IMR-90 (cell line): Measurements from ENCODE around the gene SRP9. TPM values are rescaled to one million over a fixed set of nuclear protein-coding genes. Genes with fewer than 3 reads are reported as not detected.

Experiments used
- ATAC-seq: fragments of 200-7000 bp; cut with Tn5 transposase; 2 replicates; pipeline ENCODE4 v1.9.1; 2020; ENCODE audit warnings: low read depth, mild to moderate bottlenecking, moderate library complexity
- BruUV-seq: library from RNA; stranded (reverse); fragments of 400-500 nt; replicated peaks from 2 replicates; lab custom pipeline; 2021; lab: Mats Ljungman, UMichigan
- CTCF ChIA-PET: fragments of 300-600 bp; formaldehyde crosslinking; extraction: SDS; loops from one replicate; lab custom pipeline; 2021; ENCODE audit warnings: antibody characterized with exemption; lab: Yijun Ruan, JAX
- POLR2A ChIA-PET: fragments of 300-600 bp; sonication (Branson Sonifier 250); formaldehyde crosslinking; loops from one replicate; lab custom pipeline; 2022; ENCODE audit warnings: antibody characterized with exemption; ENCODE audit not compliant: unreplicated experiment; lab: Charles Lee
- DNase-seq: peaks from one replicate; pipeline ENCODE4 v3.0.0; 2013
- H2AFZ ChIP-seq: replicated peaks from 2 replicates; pipeline ENCODE3; 2013; ENCODE audit warnings: low read length, mild to moderate bottlenecking; ENCODE audit not compliant: poor library complexity
- H2AK5ac ChIP-seq: 2 replicates; pipeline ENCODE4 v1.6.1; 2013; ENCODE audit warnings: low read depth, low read length, inconsistent platforms
- H2AK9ac ChIP-seq: replicated peaks from 2 replicates; pipeline ENCODE3; 2013; ENCODE audit warnings: mild to moderate bottlenecking, low read depth, low read length, moderate library complexity; ENCODE audit not compliant: poor library complexity
- H2BK120ac ChIP-seq: 2 replicates; pipeline ENCODE4 v1.6.1; 2013; ENCODE audit warnings: low read depth, low read length, inconsistent platforms
- H2BK15ac ChIP-seq: 3 replicates; pipeline ENCODE4 v1.6.1; 2013; ENCODE audit warnings: low read depth, low read length, inconsistent platforms
- H2BK20ac ChIP-seq: 2 replicates; pipeline ENCODE4 v1.6.1; 2013; ENCODE audit warnings: low read depth, mild to moderate bottlenecking, inconsistent platforms, low read length, moderate library complexity
- H2BK5ac ChIP-seq: 2 replicates; pipeline ENCODE4 v1.6.1; 2013; ENCODE audit warnings: mild to moderate bottlenecking, low read depth, low read length, inconsistent platforms; ENCODE audit not compliant: poor library complexity, severe bottlenecking
- H3K14ac ChIP-seq: replicated peaks from 2 replicates; pipeline ENCODE4 v1.6.1; 2013; ENCODE audit warnings: low read depth, low read length, inconsistent platforms
- H3K18ac ChIP-seq: 2 replicates; pipeline ENCODE4 v1.6.1; 2013; ENCODE audit warnings: low read depth, low read length, control low read depth
- H3K23ac ChIP-seq: 2 replicates; pipeline ENCODE4 v1.6.1; 2013; ENCODE audit warnings: low read depth, low read length, inconsistent platforms
- H3K27ac ChIP-seq: 2 replicates; pipeline ENCODE4 v1.5.1; 2013; ENCODE audit warnings: mild to moderate bottlenecking, control low read depth, low read length; ENCODE audit not compliant: insufficient read depth
- H3K27me3 ChIP-seq: 2 replicates; pipeline ENCODE4 v1.6.1; 2013; ENCODE audit warnings: low read length; ENCODE audit not compliant: control insufficient read depth, insufficient read depth
- H3K36me3 ChIP-seq: 2 replicates; pipeline ENCODE4 v1.6.1; 2013; ENCODE audit warnings: low read length, mixed read lengths; ENCODE audit not compliant: control insufficient read depth, insufficient read depth
- H3K4ac ChIP-seq: 2 replicates; pipeline ENCODE4 v1.6.1; 2013; ENCODE audit warnings: low read depth, low read length, inconsistent platforms
- H3K4me1 ChIP-seq: 2 replicates; pipeline ENCODE4 v1.6.1; 2013; ENCODE audit warnings: low read length, mixed read lengths; ENCODE audit not compliant: control insufficient read depth, insufficient read depth
- H3K4me2 ChIP-seq: 2 replicates; pipeline ENCODE4 v1.6.1; 2013; ENCODE audit warnings: low read depth, mild to moderate bottlenecking, control low read depth, low read length, moderate library complexity
- H3K4me3 ChIP-seq: 2 replicates; pipeline ENCODE4 v1.5.1; 2013; ENCODE audit warnings: low read depth, mild to moderate bottlenecking, control low read depth, low read length, moderate library complexity; ENCODE audit not compliant: insufficient read depth
- H3K56ac ChIP-seq: 2 replicates; pipeline ENCODE4 v1.6.1; 2013; ENCODE audit warnings: low read length, inconsistent platforms; ENCODE audit not compliant: insufficient read depth; ENCODE audit errors: extremely low read depth
- H3K79me1 ChIP-seq, 2 experiments: 2 replicates each; pipeline ENCODE4 v1.6.1; 2013; ENCODE audit warnings: low read length in 2 of 2, inconsistent platforms in 1 of 2, low read depth in 1 of 2
- H3K9ac ChIP-seq: 2 replicates; pipeline ENCODE4 v1.6.1; 2013; ENCODE audit warnings: low read depth, low read length, control low read depth
- H3K9me1 ChIP-seq: 2 replicates; pipeline ENCODE4 v1.6.1; 2013; ENCODE audit warnings: low read length, inconsistent platforms; ENCODE audit not compliant: insufficient read depth
- H3K9me3 ChIP-seq: 2 replicates; pipeline ENCODE4 v1.6.1; 2013; ENCODE audit warnings: low read length; ENCODE audit not compliant: control insufficient read depth, insufficient read depth
- H4K20me1 ChIP-seq: 2 replicates; pipeline ENCODE4 v1.6.1; 2013; ENCODE audit warnings: low read length, inconsistent platforms; ENCODE audit not compliant: insufficient read depth
- H4K5ac ChIP-seq: 2 replicates; pipeline ENCODE4 v1.6.1; 2013; ENCODE audit warnings: mild to moderate bottlenecking, low read depth, low read length, control low read depth
- H4K8ac ChIP-seq, 2 experiments: 2 replicates each; pipeline ENCODE4 v1.6.1; 2013; ENCODE audit warnings: low read depth in 2 of 2, low read length in 2 of 2, control low read depth in 1 of 2, inconsistent platforms in 1 of 2
- H4K91ac ChIP-seq: 2 replicates; pipeline ENCODE4 v1.6.1; 2013; ENCODE audit warnings: low read depth, low read length, inconsistent platforms; ENCODE audit not compliant: insufficient read depth
- BHLHE40 ChIP-seq: fragments of 150-350 bp; IDR thresholded peaks from 2 replicates; pipeline ENCODE4 v1.6.1; 2016; ENCODE audit warnings: mild to moderate bottlenecking, low read depth, low read length
- CEBPB ChIP-seq: IDR thresholded peaks from 2 replicates; pipeline ENCODE4 v1.6.1; 2012; ENCODE audit warnings: low read depth, low read length, improper control_type of control experiment
- CHD1 ChIP-seq: IDR thresholded peaks from 2 replicates; pipeline ENCODE4 v1.6.1; 2012; ENCODE audit warnings: low read depth, low read length, improper control_type of control experiment
- FOS ChIP-seq: fragments of 150-350 bp; IDR thresholded peaks from 2 replicates; pipeline ENCODE4 v1.6.1; 2016; ENCODE audit warnings: low read depth, low read length
- MAFK ChIP-seq: IDR thresholded peaks from 2 replicates; pipeline ENCODE4 v1.6.1; 2012; ENCODE audit warnings: low read depth, low read length, improper control_type of control experiment
- MAZ ChIP-seq: IDR thresholded peaks from 2 replicates; pipeline ENCODE4 v1.6.1; 2012; ENCODE audit warnings: low read depth, mild to moderate bottlenecking, low read length, improper control_type of control experiment, moderate library complexity, borderline replicate concordance
- MXI1 ChIP-seq: IDR thresholded peaks from 2 replicates; pipeline ENCODE4 v1.6.1; 2012; ENCODE audit warnings: low read depth, mild to moderate bottlenecking, low read length, moderate library complexity, borderline replicate concordance
- POLR2A ChIP-seq: IDR thresholded peaks from 2 replicates; pipeline ENCODE4 v1.6.1; 2012; ENCODE audit warnings: mild to moderate bottlenecking, low read depth, low read length
- RAD21 ChIP-seq: IDR thresholded peaks from 2 replicates; pipeline ENCODE4 v1.6.1; 2012; ENCODE audit warnings: low read length, improper control_type of control experiment
- RCOR1 ChIP-seq: IDR thresholded peaks from 2 replicates; pipeline ENCODE4 v1.6.1; 2012; ENCODE audit warnings: mild to moderate bottlenecking, low read length, improper control_type of control experiment; ENCODE audit not compliant: insufficient replicate concordance
- RFX5 ChIP-seq: IDR thresholded peaks from 2 replicates; pipeline ENCODE4 v1.8.0; 2012; ENCODE audit warnings: low read depth, mild to moderate bottlenecking, low read length, moderate library complexity
- SMC3 ChIP-seq: fragments of 150-350 bp; IDR thresholded peaks from 2 replicates; pipeline ENCODE4 v1.6.1; 2016; ENCODE audit warnings: low read depth, mild to moderate bottlenecking, antibody characterized with exemption, low read length, moderate library complexity
- WGBS, 2 experiments: methylation state at CpG; one replicate each; pipeline versions ENCODE4 v1.1.5 to v1.1.7; 2013; ENCODE audit warnings: missing lambda C conversion rate in 2 of 2; ENCODE audit not compliant: insufficient read length in 1 of 2; ENCODE audit errors: extremely low coverage in 2 of 2; 5-methylcytosine and 5-hydroxymethylcytosine counted together
- dilution Hi-C: fragments of 300-500 bp; cut with HindIII; formaldehyde crosslinking; loops from one replicate; pipeline ENCODE4 v1.14.3; 2018; ENCODE audit warnings: low sequenced_read_pairs; ENCODE audit not compliant: unreplicated experiment
- in situ Hi-C: fragments of 300-500 bp; cut with MboI; formaldehyde crosslinking; loops from 3 replicates; pipeline ENCODE4 v1.14.3; 2019; ENCODE audit warnings: low sequenced_read_pairs, inconsistent platforms, mixed read lengths
- intact Hi-C: fragments of 100-400 bp; cut with micrococcal nuclease; formaldehyde crosslinking; loops from 2 replicates; pipeline ENCODE4 v1.10.0; 2022
- polyA plus RNA-seq, 3 experiments: library from polyadenylated mRNA; depleted of rRNA; stranded (reverse); fragments of >200 nt; gene quantifications; 2 replicates each; pipeline ENCODE4 v1.2.3, GENCODE V29; 2012; ENCODE audit warnings: low replicate concordance in 1 of 3
- total RNA-seq: library from RNA; depleted of rRNA; stranded (reverse); fragments of >200 nt; gene quantifications from 2 replicates; pipeline ENCODE4 v1.2.3, GENCODE V29; 2012
- TF ChIP-seq, protein P1 (sequence below): conservative IDR thresholded peaks from 2 replicates; pipeline ENCODE4 v1.5.1; 2012; ENCODE audit warnings: mild to moderate bottlenecking, low read depth, low read length, improper control_type of control experiment
- TF ChIP-seq, protein P2 (sequence below): fragments of 150-350 bp; IDR thresholded peaks from 2 replicates; pipeline ENCODE4 v1.6.1; 2017; ENCODE audit warnings: mild to moderate bottlenecking, antibody characterized with exemption, low read length, low read depth
- TF ChIP-seq, protein P3 (sequence below): fragments of 150-350 bp; IDR thresholded peaks from 2 replicates; pipeline ENCODE4 v1.6.1; 2016; ENCODE audit warnings: low read depth, mild to moderate bottlenecking, low read length, moderate library complexity, borderline replicate concordance

The SRP9 gene
- total and polyA plus RNA-seq, 2 of the 4 experiments (the other 2 are of a cell fraction), result 230 to 295 TPM

DNA sequence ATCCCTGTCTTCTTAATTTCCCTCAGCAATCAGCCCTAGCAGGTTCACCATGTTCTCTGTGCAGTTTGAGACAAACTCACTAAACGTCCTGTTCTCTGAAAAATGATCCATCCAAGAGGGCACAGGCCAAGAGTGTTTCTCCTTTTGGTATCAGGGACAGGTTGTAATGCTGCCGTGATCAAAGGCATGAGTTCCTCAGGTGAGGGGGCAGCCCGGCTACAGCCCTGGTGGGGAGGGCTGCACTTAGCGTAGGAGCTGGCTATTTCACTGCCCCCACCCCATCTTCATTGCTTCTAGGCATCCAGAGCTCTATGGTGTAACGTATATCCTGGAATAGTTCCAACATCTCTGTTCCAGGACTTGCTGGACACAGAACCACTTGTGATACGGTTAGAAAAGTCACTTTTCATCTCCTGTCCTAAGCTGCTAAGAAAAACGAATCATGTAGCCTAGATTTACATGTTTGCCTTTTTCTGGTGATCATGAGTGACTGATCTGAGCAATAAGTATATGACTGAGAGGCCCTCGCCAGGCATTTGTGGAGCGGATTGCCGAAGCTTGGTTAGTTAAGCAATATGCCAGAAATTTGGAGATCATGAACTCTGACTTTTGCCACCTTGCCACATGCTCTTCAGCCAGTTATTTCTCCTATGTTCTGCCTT lies 41.1 kb upstream of the SRP9 start:
- H2AK9ac ChIP-seq, result peak overlapping the region; percentile 43
- H2BK15ac ChIP-seq, result peak overlapping the region; percentile 22; the same call in 2 of the 3 replicates
- ChIA-PET CTCF (interaction anchor here (0.6 to 1.4 kb wide), 3 partner anchors 10 to 262 kb away, joined by 4 to 5 read pairs (median 4); no protein-coding TSS in a partner anchor), POLR2A (no interaction called here)
- DNase-seq (no peak), ATAC-seq (peak; percentile 22)
- peak overlapping the region; percentile 79 for H4K91ac ChIP-seq
- H4K20me1 ChIP-seq, result no peaks in the 10 kb centered on the region
- peak overlapping the region; percentile 61 for H3K27ac ChIP-seq
- peak overlapping the region; percentile 12; the same call in 1 of the 2 replicates for H3K56ac ChIP-seq
- H3K36me3 ChIP-seq, result no peaks in the 10 kb centered on the region
- H4K5ac ChIP-seq, result no peak overlapping the region
- intact Hi-C loops, result no loop called here
- H3K4ac ChIP-seq, result peak overlapping the region; percentile 78
- no peak overlapping the region for H3K4me3 ChIP-seq
- H4K8ac ChIP-seq, result peak overlapping the region; percentile 19 to 50; a peak in 3 of 4 replicates
- H3K9me3 ChIP-seq, result no peaks in the 10 kb centered on the region
- H3K27me3 ChIP-seq, result no peaks in the 10 kb centered on the region
- peak overlapping the region; percentile 82 for H2BK120ac ChIP-seq
- no CpG with 5 or more reads among the region's 10 CpGs for WGBS, 2 experiments
- peak overlapping the region; percentile 39; the same call in 1 of the 2 replicates for H3K4me2 ChIP-seq
- peak overlapping the region; percentile 18 for H3K18ac ChIP-seq
- peak overlapping the region; percentile 61 for H3K23ac ChIP-seq
- peak overlapping the region; percentile 63 for H3K14ac ChIP-seq
- in situ Hi-C loops, result no loop called here
- peak overlapping the region; percentile 81 for H2BK20ac ChIP-seq
- peaks cover 4% of the 10 kb centered on the region for H3K9me1 ChIP-seq
- dilution Hi-C loops, result no loop called here
- H2BK5ac ChIP-seq, result peak overlapping the region; percentile 55
- no TSS peak for BruUV-seq
- H3K9ac ChIP-seq, result peak overlapping the region; percentile 10; the same call in 1 of the 2 replicates
- H3K4me1 ChIP-seq, result peaks cover 13% of the 10 kb centered on the region
- peak overlapping the region; percentile 18 for H2AFZ ChIP-seq
- peak overlapping the region; percentile 63 for H2AK5ac ChIP-seq
- H3K79me1 ChIP-seq, result no peaks in the 10 kb centered on the region
- no peak for TF ChIP-seq FOS
- TF ChIP-seq MAFK, result no peak
- TF ChIP-seq, protein P1, sequence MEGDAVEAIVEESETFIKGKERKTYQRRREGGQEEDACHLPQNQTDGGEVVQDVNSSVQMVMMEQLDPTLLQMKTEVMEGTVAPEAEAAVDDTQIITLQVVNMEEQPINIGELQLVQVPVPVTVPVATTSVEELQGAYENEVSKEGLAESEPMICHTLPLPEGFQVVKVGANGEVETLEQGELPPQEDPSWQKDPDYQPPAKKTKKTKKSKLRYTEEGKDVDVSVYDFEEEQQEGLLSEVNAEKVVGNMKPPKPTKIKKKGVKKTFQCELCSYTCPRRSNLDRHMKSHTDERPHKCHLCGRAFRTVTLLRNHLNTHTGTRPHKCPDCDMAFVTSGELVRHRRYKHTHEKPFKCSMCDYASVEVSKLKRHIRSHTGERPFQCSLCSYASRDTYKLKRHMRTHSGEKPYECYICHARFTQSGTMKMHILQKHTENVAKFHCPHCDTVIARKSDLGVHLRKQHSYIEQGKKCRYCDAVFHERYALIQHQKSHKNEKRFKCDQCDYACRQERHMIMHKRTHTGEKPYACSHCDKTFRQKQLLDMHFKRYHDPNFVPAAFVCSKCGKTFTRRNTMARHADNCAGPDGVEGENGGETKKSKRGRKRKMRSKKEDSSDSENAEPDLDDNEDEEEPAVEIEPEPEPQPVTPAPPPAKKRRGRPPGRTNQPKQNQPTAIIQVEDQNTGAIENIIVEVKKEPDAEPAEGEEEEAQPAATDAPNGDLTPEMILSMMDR, result no peak
- no peak for TF ChIP-seq SMC3
- TF ChIP-seq, protein P2, sequence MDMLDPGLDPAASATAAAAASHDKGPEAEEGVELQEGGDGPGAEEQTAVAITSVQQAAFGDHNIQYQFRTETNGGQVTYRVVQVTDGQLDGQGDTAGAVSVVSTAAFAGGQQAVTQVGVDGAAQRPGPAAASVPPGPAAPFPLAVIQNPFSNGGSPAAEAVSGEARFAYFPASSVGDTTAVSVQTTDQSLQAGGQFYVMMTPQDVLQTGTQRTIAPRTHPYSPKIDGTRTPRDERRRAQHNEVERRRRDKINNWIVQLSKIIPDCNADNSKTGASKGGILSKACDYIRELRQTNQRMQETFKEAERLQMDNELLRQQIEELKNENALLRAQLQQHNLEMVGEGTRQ, result no peak
- no peak for TF ChIP-seq BHLHE40
- TF ChIP-seq MAZ, result no peak
- TF ChIP-seq CHD1, result no peak
- TF ChIP-seq RAD21, result no peak
- no peak for TF ChIP-seq POLR2A
- TF ChIP-seq, protein P3, sequence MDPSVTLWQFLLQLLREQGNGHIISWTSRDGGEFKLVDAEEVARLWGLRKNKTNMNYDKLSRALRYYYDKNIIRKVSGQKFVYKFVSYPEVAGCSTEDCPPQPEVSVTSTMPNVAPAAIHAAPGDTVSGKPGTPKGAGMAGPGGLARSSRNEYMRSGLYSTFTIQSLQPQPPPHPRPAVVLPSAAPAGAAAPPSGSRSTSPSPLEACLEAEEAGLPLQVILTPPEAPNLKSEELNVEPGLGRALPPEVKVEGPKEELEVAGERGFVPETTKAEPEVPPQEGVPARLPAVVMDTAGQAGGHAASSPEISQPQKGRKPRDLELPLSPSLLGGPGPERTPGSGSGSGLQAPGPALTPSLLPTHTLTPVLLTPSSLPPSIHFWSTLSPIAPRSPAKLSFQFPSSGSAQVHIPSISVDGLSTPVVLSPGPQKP, result no peak
- TF ChIP-seq MXI1, result no peak
- no peak for TF ChIP-seq RCOR1
- no peak for TF ChIP-seq RFX5
- no peak for TF ChIP-seq CEBPB
